ENCODE results near the gene TPD52L2.
"Not testable (repeated sequence)": the region's sequence is repeated elsewhere in the genome, so short reads cannot be mapped to it uniquely, and the experiment has no call there.

Gene TPD52L2

DNA sequence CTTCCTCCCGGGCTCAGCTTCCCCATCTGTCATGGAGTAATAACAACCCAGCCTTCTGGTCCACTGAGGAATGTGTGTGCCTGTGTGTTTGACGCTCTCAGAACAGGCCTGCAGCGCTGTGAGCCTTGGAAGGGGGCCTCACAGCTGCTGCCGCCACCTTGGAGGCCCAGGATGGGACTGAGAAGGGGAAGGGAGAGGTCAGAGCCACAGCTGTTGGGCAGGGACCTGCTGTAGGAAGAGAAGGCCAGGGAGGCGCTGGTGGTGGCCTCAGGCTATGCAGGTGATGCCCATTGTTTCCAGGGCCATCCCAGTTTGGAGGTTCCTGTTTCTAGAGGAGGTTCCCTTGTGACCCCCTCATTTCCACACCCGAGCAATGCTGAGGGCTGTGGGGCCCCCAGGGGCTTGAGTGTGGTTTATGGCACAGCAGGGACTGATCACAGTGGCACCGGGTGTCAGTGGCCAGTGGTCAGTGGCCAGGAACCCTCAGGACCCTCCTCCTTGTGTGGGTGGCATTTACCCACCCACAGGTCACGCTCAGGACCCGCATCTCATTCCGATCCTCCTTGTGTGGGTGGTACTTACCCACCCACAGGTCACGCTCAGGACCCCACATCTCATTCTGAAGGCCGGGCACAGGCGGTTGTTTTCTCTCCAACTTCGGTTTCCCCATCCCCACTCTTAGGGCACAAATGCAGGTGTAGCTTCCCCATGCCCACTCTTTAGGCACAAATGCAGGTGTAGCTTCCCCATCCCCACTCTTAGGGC lies 14.0 kb downstream of the TPD52L2 start:
- DNase-seq (ENCODE audit: low read depth) = no peak

DNA sequence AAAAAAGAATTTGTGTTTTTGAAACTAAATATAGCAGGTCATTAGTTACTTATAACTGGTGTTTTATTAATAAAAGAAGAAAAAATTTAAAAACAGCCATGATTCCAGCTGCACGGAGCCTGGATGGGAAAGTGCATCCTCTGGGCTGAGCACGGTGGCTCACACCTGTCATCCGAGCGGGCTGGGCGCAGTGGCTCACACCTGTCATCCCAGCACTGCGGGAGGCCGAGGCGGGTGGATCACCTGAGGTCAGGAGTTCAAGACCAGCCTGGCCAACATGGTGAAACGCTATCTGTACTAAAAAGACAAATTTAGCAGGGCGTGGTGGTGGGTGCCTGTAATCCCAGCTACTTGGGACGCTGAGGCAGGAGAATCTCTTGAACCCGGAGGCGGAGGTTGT lies 15.8 kb downstream of the TPD52L2 start:
- not testable (repeated sequence) for DNase-seq (ENCODE audit: low read depth)

DNA sequence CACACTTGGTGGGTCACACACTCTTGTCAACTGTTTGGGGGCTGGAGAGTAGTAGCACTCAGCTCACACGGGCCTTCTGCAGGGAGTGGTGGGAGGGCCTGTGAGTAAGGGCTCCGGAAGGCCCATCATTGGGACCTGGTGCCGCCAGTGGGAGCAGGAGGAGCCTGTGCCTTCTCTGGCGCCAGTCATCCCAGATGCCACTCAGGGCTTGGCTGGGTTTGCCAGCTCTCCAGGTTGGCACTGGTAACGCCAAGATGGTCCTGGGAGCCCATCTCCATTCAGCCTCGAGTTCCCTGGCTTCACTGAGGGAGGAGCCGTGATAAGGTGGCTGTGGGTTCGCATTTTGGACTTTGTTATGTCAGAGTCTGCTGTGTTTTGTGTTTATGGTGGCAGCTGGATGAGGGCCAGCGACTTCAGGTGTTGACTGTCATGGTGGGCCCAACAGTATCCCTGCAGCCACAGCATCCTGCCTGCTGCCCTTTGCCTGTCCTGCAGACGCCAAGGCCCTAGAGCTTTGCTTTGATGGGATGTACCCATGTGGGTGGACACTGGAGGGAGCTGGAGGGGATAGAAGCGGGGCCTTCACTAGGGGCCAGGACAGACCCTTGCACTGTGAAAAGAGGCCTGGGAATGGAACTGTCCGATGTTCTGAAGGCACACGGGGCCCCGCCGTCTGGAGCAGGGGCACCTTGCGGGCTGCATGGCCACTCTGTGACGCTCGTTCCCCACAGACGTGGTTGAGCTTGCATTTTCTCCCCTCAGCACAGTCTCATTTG lies 16.6 kb downstream of the TPD52L2 start:
- no peak for DNase-seq (ENCODE audit: low read depth)

DNA sequence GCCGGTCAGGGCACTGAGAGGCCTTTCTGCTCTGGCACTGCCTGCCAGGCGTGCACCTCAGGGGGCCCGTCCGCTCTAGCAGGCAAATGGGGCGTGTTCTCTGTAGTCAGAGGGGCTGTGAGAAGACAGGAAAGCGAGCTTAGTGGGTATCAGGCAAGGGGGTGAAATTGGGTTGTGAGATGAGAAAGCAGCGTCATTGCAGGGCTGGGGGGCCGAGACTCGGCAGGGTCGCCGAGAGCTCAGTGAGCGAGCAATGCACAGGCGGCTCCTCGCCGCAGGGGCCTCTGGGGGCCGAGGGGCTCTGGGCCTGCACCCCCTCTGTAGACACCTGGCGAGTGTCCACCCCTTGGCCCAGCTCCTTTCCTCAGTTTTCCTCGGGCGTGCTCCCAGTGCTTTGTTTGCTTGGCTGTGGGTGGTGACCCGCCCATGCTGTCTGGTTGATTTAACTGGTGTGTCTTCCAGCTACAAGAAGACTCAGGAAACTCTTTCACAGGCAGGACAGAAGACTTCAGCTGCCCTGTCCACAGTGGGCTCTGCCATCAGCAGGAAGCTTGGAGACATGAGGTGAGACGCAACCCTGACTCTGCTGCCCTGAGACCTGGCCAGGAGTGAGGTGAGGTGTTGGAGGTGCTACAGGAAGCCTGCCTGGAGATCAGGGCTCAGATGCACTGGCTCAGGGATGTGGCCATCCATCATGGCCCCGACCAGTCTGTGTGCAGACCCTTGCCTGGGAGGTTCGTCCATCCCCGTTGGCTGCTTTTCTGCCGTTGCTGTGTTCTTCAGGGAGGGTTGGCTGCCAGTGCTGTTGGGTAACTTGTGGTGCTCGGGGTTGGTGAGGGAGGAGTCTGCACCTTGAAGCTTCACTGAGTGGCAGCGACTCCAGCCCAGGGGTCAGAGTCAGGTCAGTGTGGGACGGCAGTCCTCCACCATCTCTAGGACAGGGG lies 17.5 kb downstream of the TPD52L2 start:
- DNase-seq (ENCODE audit: low read depth) = no peak

DNA sequence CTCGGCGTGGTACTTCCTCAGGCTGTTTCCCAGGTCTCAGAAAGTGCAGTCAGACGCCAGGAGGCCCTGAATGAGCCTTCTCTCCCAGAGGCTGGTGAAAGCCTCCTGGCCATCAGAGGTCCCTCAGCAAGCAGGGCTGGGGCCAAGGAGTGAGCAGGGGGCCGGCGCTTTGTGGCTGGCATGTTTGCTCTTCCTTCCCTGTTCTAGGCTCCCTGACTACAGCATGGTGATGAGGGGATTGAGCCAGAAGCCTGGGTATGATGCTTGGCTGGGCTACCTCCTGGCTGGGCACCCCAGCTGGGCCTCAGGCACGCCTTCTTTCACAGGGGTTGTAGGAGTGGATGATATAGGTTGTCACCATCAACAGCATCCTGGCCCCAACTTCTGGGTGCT lies 18.1 kb downstream of the TPD52L2 start:
- DNase-seq (ENCODE audit: low read depth) = no peak

DNA sequence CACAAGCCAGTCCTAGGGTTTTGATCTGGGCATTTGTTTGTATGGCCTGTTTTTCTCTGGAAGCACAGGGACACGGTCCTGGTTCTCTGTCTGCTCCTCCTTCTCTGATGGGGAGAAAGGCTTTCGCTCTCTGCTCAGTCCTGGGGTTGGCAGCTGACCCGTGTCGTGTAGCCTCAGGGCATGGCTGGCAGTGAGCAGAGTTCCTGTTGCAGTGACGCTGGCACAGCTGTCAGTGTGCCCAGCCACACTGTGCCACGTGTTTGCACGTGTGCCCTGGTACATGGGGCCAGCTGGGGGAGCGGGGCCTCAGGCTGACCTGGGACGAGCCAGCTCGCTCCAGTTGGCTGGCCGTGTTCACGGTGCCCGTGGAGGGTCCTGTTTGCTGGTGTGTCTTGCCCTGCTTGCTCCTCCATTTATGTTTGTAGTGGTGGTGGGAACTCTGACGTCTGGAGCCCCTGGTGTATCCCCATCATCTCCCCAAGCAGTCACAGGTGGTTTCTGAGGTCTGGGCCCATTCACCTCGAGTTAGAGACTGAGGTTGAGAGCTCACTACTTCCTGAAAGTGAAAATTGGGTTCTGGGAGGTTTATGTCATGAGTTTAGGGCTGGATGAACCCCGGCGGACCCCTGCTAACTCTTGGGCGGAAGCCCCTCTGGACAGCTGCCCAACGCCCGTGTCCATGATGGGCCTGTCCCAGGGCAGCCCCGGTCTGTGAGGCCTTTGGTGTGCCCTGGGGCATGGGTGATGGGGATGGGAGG lies 19.6 kb downstream of the TPD52L2 start:
- DNase-seq (ENCODE audit: low read depth) = no peak

DNA sequence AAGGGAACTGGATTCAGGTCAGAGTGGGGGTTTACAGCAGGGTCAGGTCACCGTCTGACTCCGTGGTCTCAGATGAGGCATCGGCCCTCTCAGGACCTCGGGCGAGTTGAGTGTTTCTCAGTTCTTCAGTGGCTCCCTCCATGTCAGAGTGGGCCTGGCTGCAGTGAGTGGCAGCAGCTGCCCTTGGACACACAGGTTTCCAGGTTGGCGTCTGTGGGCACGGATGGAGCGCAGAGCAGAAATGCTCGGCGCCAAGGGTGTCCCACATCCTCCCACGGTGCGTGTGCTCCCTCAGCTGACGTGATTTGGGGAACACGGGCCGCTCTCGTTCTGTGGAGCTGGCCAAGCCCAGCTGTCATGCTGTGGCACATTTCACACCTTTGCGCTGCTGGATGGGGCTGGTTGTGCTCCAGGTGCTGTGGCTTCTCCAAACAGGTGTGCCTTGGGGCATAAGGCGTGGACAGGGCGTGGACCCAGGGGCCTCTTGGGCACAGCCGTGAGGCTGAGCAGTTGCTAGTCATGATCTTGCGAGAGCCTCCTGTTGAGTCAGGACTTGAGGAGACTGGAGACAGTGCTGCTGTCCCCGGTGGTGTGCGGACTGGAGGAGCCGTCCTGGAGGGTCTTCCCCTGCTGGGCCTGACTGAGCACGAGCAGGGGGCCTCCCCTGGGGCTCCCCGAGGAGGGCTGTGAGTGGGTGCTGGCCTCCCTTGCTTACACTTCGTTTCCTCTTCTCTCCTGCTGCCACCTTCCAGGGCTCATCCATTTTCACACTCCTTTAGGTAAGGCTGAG lies 20.4 kb downstream of the TPD52L2 start:
- DNase-seq (ENCODE audit: low read depth) = no peak

DNA sequence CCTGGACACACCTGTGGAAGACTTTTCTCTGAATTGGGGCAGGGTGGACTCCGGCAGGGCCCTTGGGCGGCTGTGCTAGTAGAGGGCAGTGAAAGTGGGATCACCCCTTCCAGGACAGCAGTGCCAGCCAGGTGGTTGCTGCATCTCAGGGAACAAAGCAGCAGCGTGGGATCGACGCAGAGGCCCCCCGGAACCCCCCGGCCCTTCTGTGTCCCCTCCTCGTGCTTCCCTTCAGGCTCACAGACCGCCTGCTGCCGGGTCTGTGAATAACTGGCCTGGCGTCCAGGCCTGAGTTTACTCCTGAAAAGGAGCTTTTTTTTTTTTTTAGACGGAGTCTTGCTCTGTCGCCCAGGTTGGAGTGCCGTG lies 21.0 kb downstream of the TPD52L2 start:
- DNase-seq (ENCODE audit: low read depth) = no peak

DNA sequence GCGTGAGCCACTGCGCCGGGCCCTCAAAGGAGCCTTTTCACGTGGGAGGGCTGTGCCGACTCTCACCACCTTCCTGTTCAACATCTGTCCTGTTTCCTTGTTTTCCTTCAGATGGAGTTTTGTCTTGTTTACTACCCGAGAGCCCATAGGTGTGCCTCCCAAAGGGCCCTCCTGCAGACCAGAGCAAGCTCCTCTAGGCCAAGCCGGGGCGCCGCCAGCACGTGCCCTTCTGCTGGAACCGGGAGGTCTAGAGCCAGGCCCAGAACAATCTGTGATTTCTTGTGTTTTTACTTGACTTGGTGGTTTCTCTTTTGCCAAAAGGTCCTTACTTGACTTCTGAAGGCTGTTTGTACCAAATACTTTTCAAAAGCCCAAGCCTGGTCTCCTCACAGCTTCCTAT lies 21.9 kb downstream of the TPD52L2 start:
- no peak for DNase-seq (ENCODE audit: low read depth)

DNA sequence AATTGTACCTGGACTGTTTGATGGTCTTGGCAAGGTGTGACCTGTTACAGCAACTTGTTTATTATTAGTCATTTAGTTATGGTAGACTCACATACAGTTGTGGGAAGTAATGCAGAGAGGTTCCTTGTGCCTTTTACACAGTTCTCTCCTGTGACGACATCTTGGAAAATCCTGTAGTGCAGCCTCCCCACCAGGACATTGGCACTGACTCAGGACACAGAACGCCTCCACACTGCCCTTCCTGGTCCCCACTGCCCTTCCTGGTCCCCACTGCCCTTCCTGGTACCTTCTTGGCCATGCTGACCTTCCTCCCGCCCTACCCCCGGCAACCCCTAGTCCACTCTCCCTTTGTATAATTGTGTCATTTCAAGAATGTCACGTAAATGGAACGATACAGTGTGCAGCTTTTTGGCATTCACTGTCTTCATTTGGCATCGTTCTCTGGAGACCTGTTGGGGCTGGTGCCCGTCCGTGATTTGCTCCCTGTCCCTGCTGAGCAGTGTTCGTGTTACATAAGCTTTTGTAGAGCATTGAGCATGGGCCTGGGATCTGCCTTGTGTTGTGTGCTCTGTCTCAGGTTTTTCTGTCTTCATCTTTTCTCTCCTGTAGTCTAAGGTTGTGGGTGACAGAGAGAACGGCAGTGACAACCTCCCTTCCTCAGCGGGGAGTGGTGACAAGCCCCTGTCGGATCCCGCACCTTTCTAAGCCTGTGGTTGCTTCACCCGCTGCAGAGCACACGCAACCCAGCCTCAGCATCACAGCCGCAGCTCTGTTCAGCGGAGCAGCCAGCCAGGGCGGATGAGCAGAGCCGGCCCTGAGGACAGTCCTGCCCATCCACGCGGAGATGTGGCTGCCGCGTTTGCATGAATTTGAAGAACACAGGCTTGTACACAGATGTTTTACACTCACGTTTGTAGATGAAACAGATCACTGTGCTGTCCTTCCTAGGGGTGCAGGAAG lies 24.5 kb downstream of the TPD52L2 start:
- peak; percentile 35 for DNase-seq (ENCODE audit: low read depth)

DNA sequence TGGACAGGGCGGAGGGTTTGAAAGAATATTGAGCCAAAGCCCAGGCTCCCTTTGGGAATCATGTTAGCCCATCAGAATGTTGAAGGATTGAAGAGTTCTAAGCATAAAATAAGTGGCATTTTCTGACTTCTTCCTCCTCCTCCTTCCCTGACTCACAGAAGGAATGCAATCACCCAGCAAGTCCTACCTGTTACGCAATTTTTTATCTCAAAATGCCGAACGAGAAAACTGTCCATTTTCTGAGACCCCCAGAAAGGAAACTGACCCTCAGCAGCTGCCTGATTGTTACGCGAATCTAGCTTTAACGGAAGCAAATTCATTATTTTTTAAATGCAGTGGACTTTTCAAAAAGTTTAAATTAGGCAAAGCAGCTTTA lies 25.1 kb downstream of the TPD52L2 start:
- DNase-seq (ENCODE audit: low read depth) = no peak

DNA sequence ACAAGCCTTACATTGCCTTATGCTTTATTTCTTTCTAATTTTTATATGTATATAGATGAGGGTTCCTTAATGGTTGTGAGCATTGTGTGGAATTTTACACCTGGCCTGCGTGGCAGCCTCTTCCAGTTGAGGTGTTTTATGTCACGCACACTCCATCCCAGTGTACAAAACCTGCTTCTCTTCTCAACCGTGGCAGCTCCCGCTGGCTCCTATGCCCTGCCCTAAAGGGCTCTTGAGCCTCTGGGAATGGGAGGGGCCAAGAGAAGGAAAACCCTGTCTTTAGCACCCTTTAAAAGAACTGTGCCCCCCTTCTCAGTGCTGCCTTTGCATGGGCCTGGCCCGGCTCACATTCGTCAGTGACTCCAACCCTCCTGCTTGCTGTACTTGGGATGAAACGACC lies 25.5 kb downstream of the TPD52L2 start:
- DNase-seq (ENCODE audit: low read depth) = no peak

DNA sequence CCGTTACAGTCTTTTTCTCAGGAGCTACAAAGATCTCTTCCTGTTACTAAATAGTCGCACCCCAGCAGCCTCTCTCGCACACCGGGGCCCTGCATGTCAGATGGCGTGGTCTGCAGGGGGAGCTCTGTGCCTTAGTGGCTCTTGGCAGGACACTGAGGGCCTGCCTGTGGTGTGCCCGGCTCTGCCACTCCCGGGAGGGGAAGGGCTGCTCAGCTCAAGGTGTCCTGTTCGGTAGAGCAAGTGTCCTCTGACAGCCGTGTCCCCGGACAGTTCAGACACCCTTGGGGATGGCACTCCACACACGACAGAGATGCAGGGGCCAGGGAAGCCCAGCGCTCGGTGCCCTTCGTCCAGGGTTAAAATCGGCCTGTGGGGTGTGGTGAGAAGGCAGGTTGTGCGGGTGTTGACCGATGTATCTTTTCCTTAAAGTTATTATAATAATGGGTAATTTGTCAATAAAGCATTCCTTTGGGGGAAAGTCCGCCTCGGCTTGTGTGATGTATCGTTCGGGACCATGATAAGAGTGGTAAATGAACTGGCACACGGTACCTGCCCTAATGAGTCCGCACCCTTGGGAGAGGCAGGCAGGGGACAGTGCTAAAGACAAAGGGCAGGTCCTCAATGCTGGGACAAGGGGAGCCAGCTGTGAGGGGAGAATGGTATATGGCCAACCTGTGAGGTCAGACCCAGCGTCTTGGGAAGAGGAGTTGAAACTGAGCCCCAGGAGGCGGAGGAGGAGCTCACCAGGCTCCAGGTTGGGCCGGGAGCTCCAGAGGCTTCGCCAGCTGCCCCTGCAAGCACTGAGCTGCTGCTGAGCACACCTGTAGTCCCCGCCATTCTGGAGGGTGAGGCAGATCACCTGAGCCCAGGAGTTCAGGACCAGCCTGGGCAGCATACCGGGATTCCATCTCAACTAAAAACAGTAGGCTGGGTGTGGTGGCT lies 26.3 kb downstream of the TPD52L2 start:
- no peak for DNase-seq (ENCODE audit: low read depth)

DNA sequence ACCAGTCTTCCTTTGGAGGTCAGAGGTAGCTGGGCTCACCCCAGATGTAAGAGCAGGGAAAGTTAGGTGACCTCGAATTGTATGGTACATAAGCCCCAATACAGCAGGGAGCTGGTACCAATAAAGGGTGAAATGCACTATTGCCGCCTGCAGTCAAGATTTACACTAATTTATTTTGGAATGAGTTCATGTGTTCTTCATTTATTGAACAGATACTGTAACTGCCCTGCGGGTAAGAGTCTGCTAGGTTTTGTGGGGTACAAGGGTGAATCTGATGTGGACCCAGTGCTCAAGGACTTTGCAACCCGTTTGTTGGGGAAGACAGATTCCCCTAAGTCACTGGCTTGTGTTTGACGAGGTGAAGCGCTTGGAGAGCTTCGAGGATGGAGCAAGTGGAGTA lies 27.3 kb downstream of the TPD52L2 start:
- DNase-seq (ENCODE audit: low read depth) = no peak

DNA sequence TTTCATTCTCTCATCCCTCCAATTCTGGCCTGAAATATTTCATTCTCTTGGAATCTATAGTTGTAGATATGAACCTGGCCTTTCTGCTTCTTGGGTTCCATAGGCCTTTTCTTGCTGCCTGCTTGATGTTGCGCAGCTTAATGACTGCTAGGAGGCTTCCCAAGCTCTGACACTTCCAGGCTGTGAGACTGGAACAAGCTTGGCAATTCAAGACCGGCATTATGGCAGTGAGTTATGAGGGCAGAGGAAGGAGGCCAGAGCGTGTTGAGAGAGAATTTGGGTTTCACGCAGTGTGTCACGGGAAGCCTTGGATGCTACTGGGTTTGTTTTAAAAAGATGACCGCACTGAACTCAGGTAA lies 28.9 kb downstream of the TPD52L2 start:
- no peak for DNase-seq (ENCODE audit: low read depth)

DNA sequence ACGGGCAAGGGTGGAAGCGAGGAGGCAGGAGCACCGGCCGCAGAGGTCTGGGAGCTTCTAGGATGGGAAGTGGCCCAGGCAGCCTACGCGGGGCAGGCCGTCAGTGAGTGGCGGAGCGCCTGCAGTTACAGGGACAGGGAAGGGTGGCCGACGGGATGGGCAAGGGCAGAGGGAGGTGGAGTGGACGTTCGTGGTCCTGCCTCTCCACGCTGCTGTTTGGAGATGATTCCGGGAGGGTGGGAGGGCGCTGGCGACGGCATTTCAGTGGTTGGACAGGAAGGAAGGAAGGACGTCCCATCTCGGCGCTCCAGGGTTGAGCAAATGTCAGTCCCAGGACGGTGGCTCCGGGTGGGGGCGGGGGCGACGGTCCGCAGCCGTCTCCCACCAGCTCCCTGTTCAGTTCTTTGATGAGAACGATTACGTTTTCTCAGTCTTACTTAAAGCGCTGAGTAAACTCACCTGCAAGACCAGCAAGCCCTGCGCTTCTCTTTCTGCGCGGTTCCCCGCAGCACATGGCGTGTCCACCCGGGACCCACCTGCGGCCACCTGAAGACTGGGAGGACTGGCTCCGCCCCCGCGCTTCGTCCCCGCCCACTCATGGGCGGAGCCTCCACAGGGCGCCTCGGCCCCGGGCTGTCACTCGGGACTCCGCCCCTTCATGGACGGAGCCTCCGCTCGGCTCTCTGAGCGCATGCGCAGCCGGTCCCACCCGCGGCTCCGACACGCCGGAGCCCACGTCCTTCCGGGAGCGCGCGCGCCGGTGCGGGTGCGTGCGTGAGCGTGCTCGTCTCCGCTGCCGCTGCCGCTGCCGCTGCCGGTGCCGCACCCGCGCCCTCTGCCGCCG lies 29.5 kb downstream of the TPD52L2 start, which contains the start of gene DNAJC5:
Gene DNAJC5, plus strand, starts transcription at position 769 of the 844 bp plus-strand sequence. CDS start 33,220 bp downstream, outside the sequence.
- peak; percentile 95 for DNase-seq (ENCODE audit: low read depth)

DNA sequence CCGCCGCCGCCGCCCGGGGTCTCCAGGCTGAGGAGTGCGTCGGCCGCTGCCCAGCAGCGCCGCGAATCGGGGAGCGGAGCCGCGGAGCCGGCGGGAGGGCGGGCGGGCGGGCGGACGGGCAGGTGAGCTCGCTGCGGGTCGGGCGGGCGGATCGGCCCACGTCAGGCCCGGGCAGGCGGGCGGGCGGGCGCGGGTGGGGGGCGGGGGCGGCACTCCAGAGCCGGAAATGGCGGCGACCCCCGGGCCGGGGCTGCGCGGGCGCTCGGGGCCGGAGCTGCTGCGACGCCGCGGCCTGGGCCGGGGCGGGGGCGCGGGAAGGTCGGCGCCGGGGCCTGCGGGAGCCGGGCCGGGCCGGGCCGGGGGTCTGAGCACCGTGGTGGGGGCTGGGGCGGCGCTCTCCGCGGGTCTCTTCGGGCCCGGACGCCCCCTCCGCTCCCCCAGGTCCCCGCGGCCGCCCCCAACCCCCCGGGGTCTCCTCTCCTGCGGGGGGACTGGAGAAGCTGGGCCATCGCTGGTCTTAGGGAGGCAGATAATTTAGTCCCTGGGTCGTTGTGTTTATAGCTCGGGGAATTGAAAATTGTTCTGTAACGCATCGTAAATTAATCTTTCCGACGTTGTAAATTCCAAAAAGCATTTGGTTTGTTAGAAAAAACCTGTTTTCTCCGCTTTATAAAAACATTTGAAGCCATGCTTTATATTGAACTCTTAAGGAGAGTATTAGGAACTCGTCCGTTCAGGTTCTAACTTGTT lies 30.3 kb downstream of the TPD52L2 start:
- no peak for DNase-seq (ENCODE audit: low read depth)

Data from ELR (cell line).